ENCODE data around the gene NSRP1. TPM values are rescaled to one million over a fixed set of nuclear protein-coding genes. Genes with fewer than 3 reads are reported as not detected.
"Not testable (repeated sequence)": the region's sequence is repeated elsewhere in the genome, so short reads cannot be mapped to it uniquely, and the experiment has no call there.

Gene NSRP1
- total RNA-seq, 3 donors from 2014 or later, result 24.5 to 41.7 (median 24.7) TPM

GRCh38 chr17:30112794-30113193 is 3.8 kb upstream of the NSRP1 start:
- intact Hi-C loops (cut with DNase I, micrococcal nuclease), result no loop called here
- H3K4me1 ChIP-seq (ENCODE audit: low read depth), result peaks cover 7% of the 10 kb centered on the region
- H3K9me3 ChIP-seq, result no peaks in the 10 kb centered on the region
- DNase-seq, result no peak
- TF ChIP-seq CTCF (IDR thresholded peaks at IDR 0.05), result no peak
- no peak overlapping the region for H3K4me3 ChIP-seq
- ATAC-seq, result no peak
- no peaks in the 10 kb centered on the region for H3K36me3 ChIP-seq (ENCODE audit: low read depth)

GRCh38 chr17:30113213-30113612 is 3.4 kb upstream of the NSRP1 start:
- Histone ChIP-seq H3K4me3 (no peak overlapping the region), H3K36me3 (ENCODE audit: low read depth) (no peaks in the 10 kb centered on the region), H3K4me1 (ENCODE audit: low read depth) (peaks cover 11% of the 10 kb centered on the region), H3K9me3 (no peaks in the 10 kb centered on the region)
- no peak for TF ChIP-seq CTCF (IDR thresholded peaks at IDR 0.05)
- ATAC-seq (peak; percentile 82), DNase-seq (peak; percentile 63 to 80 (median 70))
- intact Hi-C loops (cut with DNase I, micrococcal nuclease), result no loop called here

GRCh38 chr17:30116345-30116660 is 313 bp upstream of the NSRP1 start:
- Histone ChIP-seq H3K4me3 (peak overlapping the region; percentile 61), H3K4me1 (ENCODE audit: low read depth) (peaks cover 14% of the 10 kb centered on the region), H3K9me3 (no peaks in the 10 kb centered on the region), H3K36me3 (ENCODE audit: low read depth) (no peaks in the 10 kb centered on the region)
- DNase-seq, result no peak
- no peak for TF ChIP-seq CTCF (IDR thresholded peaks at IDR 0.05)
- intact Hi-C loops (cut with DNase I, micrococcal nuclease), result no loop called here
- ATAC-seq, result peak; percentile 16

- H3K36me3 ChIP-seq (ENCODE audit: low read depth), result no peaks in the 10 kb centered on the region
- intact Hi-C loops (cut with DNase I, micrococcal nuclease), result no loop called here
- no peaks in the 10 kb centered on the region for H3K9me3 ChIP-seq
- peaks cover 14% of the 10 kb centered on the region for H3K4me1 ChIP-seq (ENCODE audit: low read depth)
- TF ChIP-seq CTCF (IDR thresholded peaks at IDR 0.05), result no peak
- DNase-seq (no peak), ATAC-seq (no peak)
- peak overlapping the region; percentile 61 for H3K4me3 ChIP-seq
These were observed 1.1 kb downstream of the NSRP1 start for GRCh38 chr17:30117675-30118081.

GRCh38 chr17:30118635-30119034 is 2.0 kb downstream of the NSRP1 start:
- intact Hi-C loops (cut with DNase I, micrococcal nuclease); H3K9me3 ChIP-seq; H3K36me3 ChIP-seq (ENCODE audit: low read depth); DNase-seq; H3K4me3 ChIP-seq; ATAC-seq: not testable (repeated sequence)
- peaks cover 10% of the 10 kb centered on the region for H3K4me1 ChIP-seq (ENCODE audit: low read depth)

GRCh38 chr17:30124273-30124796 is 7.7 kb downstream of the NSRP1 start:
- Histone ChIP-seq H3K4me3 (no peak overlapping the region), H3K36me3 (ENCODE audit: low read depth) (no peaks in the 10 kb centered on the region), H3K9me3 (no peaks in the 10 kb centered on the region), H3K4me1 (ENCODE audit: low read depth) (no peaks in the 10 kb centered on the region)
- ATAC-seq (no peak), DNase-seq (no peak)
- intact Hi-C loops (cut with DNase I, micrococcal nuclease), result no loop called here
- no peak for TF ChIP-seq CTCF (IDR thresholded peaks at IDR 0.05)

Data from mucosa of descending colon (tissue), 3 donors.